ENCODE measurements around the gene SHLD3.

GRCh38 chr5:65577141-65577540, 47.7 kb upstream of the SHLD3 start:
- TF ChIP-seq POLR2A (IDR thresholded peaks at IDR 0.05) (no peak), CTCF (IDR thresholded peaks at IDR 0.05) (no peak), EP300 (IDR thresholded peaks at IDR 0.05) (no peak)
